Chondrocyte (in vitro differentiated cells): ENCODE data around the gene HYAL2. TPM values are rescaled to one million over a fixed set of nuclear protein-coding genes. Genes with fewer than 3 reads are reported as not detected.

Experiments
- DNase-seq: peaks from one replicate; pipeline ENCODE4 v3.0.0; 2021; ENCODE audit warnings: mixed read lengths, low spot score
- H3K27ac Mint-ChIP-seq: one replicate; pipeline ENCODE4 v1.8.0; 2021; ENCODE audit warnings: mild to moderate bottlenecking, moderate library complexity, mixed read lengths; ENCODE audit not compliant: unreplicated experiment
- H3K27me3 Mint-ChIP-seq: 2 replicates; pipeline ENCODE4 v1.8.0; 2021; ENCODE audit warnings: low read depth, mixed read lengths
- H3K36me3 Mint-ChIP-seq: 2 replicates; pipeline ENCODE4 v1.8.0; 2021; ENCODE audit warnings: low read depth, mixed read lengths
- H3K4me1 Mint-ChIP-seq: 2 replicates; pipeline ENCODE4 v1.8.0; 2021; ENCODE audit warnings: low read depth, mild to moderate bottlenecking, mixed read lengths
- H3K4me3 Mint-ChIP-seq: one replicate; pipeline ENCODE4 v1.8.0; 2021; ENCODE audit warnings: mild to moderate bottlenecking, moderate library complexity, mixed read lengths; ENCODE audit not compliant: unreplicated experiment
- H3K9me3 Mint-ChIP-seq: 2 replicates; pipeline ENCODE4 v1.8.0; 2021; ENCODE audit warnings: low read depth, mixed read lengths
- CTCF ChIP-seq: fragments of 200-600 bp; sonication (generic); IDR thresholded peaks from 2 replicates; pipeline ENCODE4 v1.5.0; 2021; ENCODE audit warnings: antibody characterized with exemption, mild to moderate bottlenecking, moderate library complexity
- total RNA-seq: library from RNA; stranded (reverse); gene quantifications from 3 replicates; pipeline ENCODE4 v1.2.1, GENCODE V29; 2021

Gene HYAL2
- total RNA-seq, 1 donor from 2014 or later = 31.3 TPM

GRCh38 chr3:50279255-50280016, 43.1 kb downstream of the HYAL2 start:
- no peak for TF ChIP-seq CTCF
- Mint-ChIP-seq H3K4me1 (peaks cover under 1% of the 10 kb centered on the region), H3K27me3 (peaks cover 5% of the 10 kb centered on the region), H3K9me3 (no peaks in the 10 kb centered on the region), H3K27ac (no peak overlapping the region), H3K4me3 (no peak overlapping the region), H3K36me3 (no peaks in the 10 kb centered on the region)
- DNase-seq = no peak

- no peak for DNase-seq
- no peak within 1 kb of the TSS for H3K27ac Mint-ChIP-seq
- no peaks in the 10 kb centered on the region for H3K36me3 Mint-ChIP-seq
- no peaks in the 10 kb centered on the region for H3K9me3 Mint-ChIP-seq
- peaks cover 5% of the 10 kb centered on the region for H3K4me1 Mint-ChIP-seq
- no peak within 1 kb of the TSS for H3K4me3 Mint-ChIP-seq
- peaks cover 9% of the 10 kb centered on the region for H3K27me3 Mint-ChIP-seq
- TF ChIP-seq CTCF = no peak
Measured at GRCh38 chr3:50278880-50279224, 43.7 kb downstream of the HYAL2 start, which contains the start of gene LSMEM2. LSMEM2 (plus strand) TSS chr3:50279087; CDS start chr3:50279114, 27 bp downstream.

GRCh38 chr3:50278123-50278879, 44.2 kb downstream of the HYAL2 start:
- H3K27me3 Mint-ChIP-seq = peaks cover 9% of the 10 kb centered on the region
- TF ChIP-seq CTCF = no peak
- no peaks in the 10 kb centered on the region for H3K36me3 Mint-ChIP-seq
- no peak overlapping the region for H3K27ac Mint-ChIP-seq
- H3K9me3 Mint-ChIP-seq = no peaks in the 10 kb centered on the region
- H3K4me1 Mint-ChIP-seq = peaks cover 5% of the 10 kb centered on the region
- no peak overlapping the region for H3K4me3 Mint-ChIP-seq
- no peak for DNase-seq

- no peaks in the 10 kb centered on the region for H3K9me3 Mint-ChIP-seq
- no peaks in the 10 kb centered on the region for H3K36me3 Mint-ChIP-seq
- H3K27ac Mint-ChIP-seq = no peak overlapping the region
- no peak for DNase-seq
- no peak for TF ChIP-seq CTCF
- no peak overlapping the region for H3K4me3 Mint-ChIP-seq
- peaks cover 11% of the 10 kb centered on the region for H3K27me3 Mint-ChIP-seq
- H3K4me1 Mint-ChIP-seq = peaks cover 10% of the 10 kb centered on the region
Measured at GRCh38 chr3:50276762-50277101, 45.8 kb downstream of the HYAL2 start.

GRCh38 chr3:50275996-50276761, 46.4 kb downstream of the HYAL2 start:
- peaks cover 11% of the 10 kb centered on the region for H3K27me3 Mint-ChIP-seq

More at GRCh38 chr3:50275996-50276761, 46.4 kb downstream of the HYAL2 start:
- no peaks in the 10 kb centered on the region for H3K36me3 Mint-ChIP-seq
- no peak for DNase-seq
- H3K9me3 Mint-ChIP-seq = no peaks in the 10 kb centered on the region
- TF ChIP-seq CTCF = no peak
- peaks cover 10% of the 10 kb centered on the region for H3K4me1 Mint-ChIP-seq
- no peak overlapping the region for H3K4me3 Mint-ChIP-seq
- no peak overlapping the region for H3K27ac Mint-ChIP-seq
